DMS153 treated with DMSO at 0.1 percent for 48 hours (cell line): ENCODE data around the gene SPECC1.
"Not testable (repeated sequence)": the region's sequence is repeated elsewhere in the genome, so short reads cannot be mapped to it uniquely, and the experiment has no call there.

Source experiments
- DNase-seq: peaks from one replicate; lab custom pipeline; 2025; ENCODE audit not compliant: unreplicated experiment; lab: John Stamatoyannopoulos, UW

Gene SPECC1

GRCh38 chr17:20010936-20011335 lies 1.8 kb downstream of the SPECC1 start:
- no peak for DNase-seq

GRCh38 chr17:20012017-20012536 lies 2.9 kb downstream of the SPECC1 start:
- DNase-seq, result no peak

GRCh38 chr17:20016475-20016992 lies 7.4 kb downstream of the SPECC1 start:
- DNase-seq, result not testable (repeated sequence)

GRCh38 chr17:20022701-20023100 lies 13.5 kb downstream of the SPECC1 start:
- no peak for DNase-seq

- no peak for DNase-seq
Observed at GRCh38 chr17:20026960-20027359, 17.8 kb downstream of the SPECC1 start.

GRCh38 chr17:20028443-20028842 lies 19.3 kb downstream of the SPECC1 start:
- no peak for DNase-seq

GRCh38 chr17:20032636-20033035 lies 23.5 kb downstream of the SPECC1 start:
- no peak for DNase-seq

- DNase-seq, result no peak
Observed at GRCh38 chr17:20033415-20033814, 24.3 kb downstream of the SPECC1 start.

GRCh38 chr17:20035501-20035900 lies 26.3 kb downstream of the SPECC1 start:
- DNase-seq, result no peak

- DNase-seq, result not testable (repeated sequence)
Observed at GRCh38 chr17:20037286-20037685, 28.1 kb downstream of the SPECC1 start.

- no peak for DNase-seq
Observed at GRCh38 chr17:20039037-20039436, 29.9 kb downstream of the SPECC1 start.

GRCh38 chr17:20040216-20040615 lies 31.1 kb downstream of the SPECC1 start:
- DNase-seq, result no peak

- no peak for DNase-seq
Observed at GRCh38 chr17:20043021-20043420, 33.9 kb downstream of the SPECC1 start.

GRCh38 chr17:20045476-20045875 lies 36.3 kb downstream of the SPECC1 start:
- no peak for DNase-seq

- no peak for DNase-seq
Observed at GRCh38 chr17:20046629-20047028, 37.5 kb downstream of the SPECC1 start.

GRCh38 chr17:20051624-20052023 lies 42.5 kb downstream of the SPECC1 start:
- no peak for DNase-seq

- DNase-seq, result no peak
Observed at GRCh38 chr17:20053361-20053964, 44.3 kb downstream of the SPECC1 start.

GRCh38 chr17:20059728-20060188 lies 50.6 kb downstream of the SPECC1 start:
- DNase-seq, result no peak

- DNase-seq, result no peak
Observed at GRCh38 chr17:20063665-20064648, 54.8 kb downstream of the SPECC1 start.

- DNase-seq, result no peak
Observed at GRCh38 chr17:20066253-20066652, 57.1 kb downstream of the SPECC1 start.

GRCh38 chr17:20067711-20068110 lies 58.6 kb downstream of the SPECC1 start:
- DNase-seq, result no peak

GRCh38 chr17:20068445-20068844 lies 59.3 kb downstream of the SPECC1 start:
- DNase-seq, result no peak
